ENCODE results near the gene TTC17. TPM values are rescaled to one million over a fixed set of nuclear protein-coding genes. Genes with fewer than 3 reads are reported as not detected.
A peak's percentile ranks its signal among the peaks of the same experiment; 100 is the strongest.

TTC17 gene
- total RNA-seq, 2 experiments from 2014 or later, result 71.3 to 84.2 TPM

DNA sequence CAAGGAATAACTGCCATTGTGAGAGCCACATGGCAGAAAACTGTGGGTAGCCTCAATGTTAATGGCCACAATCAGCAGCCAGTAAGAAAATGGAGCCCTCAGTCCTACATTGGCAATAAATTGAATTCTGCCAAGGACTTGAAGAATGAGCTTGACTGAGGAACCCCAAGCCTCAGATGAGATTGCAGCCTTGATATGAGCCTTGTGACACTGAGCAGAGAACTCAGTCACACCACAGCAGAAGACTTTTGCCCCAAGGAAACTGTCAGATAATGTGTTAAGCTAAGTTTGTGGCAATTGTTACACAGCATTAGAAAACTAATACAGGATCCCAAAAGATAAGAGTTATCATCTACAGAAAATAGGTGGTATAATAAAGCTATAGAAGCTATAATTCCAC lies 2.4 kb upstream of the TTC17 start:
- TF ChIP-seq EZH2phosphoT487 (IDR thresholded peaks at IDR 0.05; ENCODE audit: borderline replicate concordance, low read depth, low read length), result no peak
- TF ChIP-seq, protein P1, sequence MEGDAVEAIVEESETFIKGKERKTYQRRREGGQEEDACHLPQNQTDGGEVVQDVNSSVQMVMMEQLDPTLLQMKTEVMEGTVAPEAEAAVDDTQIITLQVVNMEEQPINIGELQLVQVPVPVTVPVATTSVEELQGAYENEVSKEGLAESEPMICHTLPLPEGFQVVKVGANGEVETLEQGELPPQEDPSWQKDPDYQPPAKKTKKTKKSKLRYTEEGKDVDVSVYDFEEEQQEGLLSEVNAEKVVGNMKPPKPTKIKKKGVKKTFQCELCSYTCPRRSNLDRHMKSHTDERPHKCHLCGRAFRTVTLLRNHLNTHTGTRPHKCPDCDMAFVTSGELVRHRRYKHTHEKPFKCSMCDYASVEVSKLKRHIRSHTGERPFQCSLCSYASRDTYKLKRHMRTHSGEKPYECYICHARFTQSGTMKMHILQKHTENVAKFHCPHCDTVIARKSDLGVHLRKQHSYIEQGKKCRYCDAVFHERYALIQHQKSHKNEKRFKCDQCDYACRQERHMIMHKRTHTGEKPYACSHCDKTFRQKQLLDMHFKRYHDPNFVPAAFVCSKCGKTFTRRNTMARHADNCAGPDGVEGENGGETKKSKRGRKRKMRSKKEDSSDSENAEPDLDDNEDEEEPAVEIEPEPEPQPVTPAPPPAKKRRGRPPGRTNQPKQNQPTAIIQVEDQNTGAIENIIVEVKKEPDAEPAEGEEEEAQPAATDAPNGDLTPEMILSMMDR (conservative IDR thresholded peaks at IDR 0.05; ENCODE audit: low read length), result no peak
- H3K9me2 ChIP-seq (ENCODE audit: insufficient read depth, low read length), result no peaks in the 10 kb centered on the region
- H3K4me2 ChIP-seq (ENCODE audit: low read length), result no peak overlapping the region
- H2AFZ ChIP-seq (ENCODE audit: low read length), result no peak overlapping the region
- H3K4me3 ChIP-seq (ENCODE audit: low read depth, low read length, poor library complexity, severe bottlenecking), result no peak overlapping the region
- H3K36me3 ChIP-seq (ENCODE audit: insufficient read depth, low read length), result no peaks in the 10 kb centered on the region; the same call in 1 of the 2 replicates
- H3K27ac ChIP-seq (ENCODE audit: low read depth, low read length, poor library complexity, severe bottlenecking), result no peak overlapping the region
- intact Hi-C loops (cut with micrococcal nuclease; ENCODE audit: unreplicated experiment), result no loop called here
- no peak for DNase-seq (ENCODE audit: low spot score)
- POLR2A ChIA-PET, result interaction anchor here (5.7 kb wide), 1 partner anchor 44 kb away, joined by 32 read pairs; the partner anchor contains the start of gene API5
- no TSS peak for BruUV-seq (replicated peaks)
- no peaks in the 10 kb centered on the region for H4K20me1 ChIP-seq (ENCODE audit: insufficient read depth, low read length)
- H3K4me1 ChIP-seq (ENCODE audit: insufficient read depth, low read length, poor library complexity, severe bottlenecking), result peaks cover 18% of the 10 kb centered on the region
- H3K79me2 ChIP-seq (ENCODE audit: insufficient read depth, low read depth, low read length), result peaks cover 24% of the 10 kb centered on the region
- CTCF ChIA-PET (ENCODE audit: unreplicated experiment), result no interaction called here
- H3K9me3 ChIP-seq (ENCODE audit: low read length), result no peaks in the 10 kb centered on the region

DNA sequence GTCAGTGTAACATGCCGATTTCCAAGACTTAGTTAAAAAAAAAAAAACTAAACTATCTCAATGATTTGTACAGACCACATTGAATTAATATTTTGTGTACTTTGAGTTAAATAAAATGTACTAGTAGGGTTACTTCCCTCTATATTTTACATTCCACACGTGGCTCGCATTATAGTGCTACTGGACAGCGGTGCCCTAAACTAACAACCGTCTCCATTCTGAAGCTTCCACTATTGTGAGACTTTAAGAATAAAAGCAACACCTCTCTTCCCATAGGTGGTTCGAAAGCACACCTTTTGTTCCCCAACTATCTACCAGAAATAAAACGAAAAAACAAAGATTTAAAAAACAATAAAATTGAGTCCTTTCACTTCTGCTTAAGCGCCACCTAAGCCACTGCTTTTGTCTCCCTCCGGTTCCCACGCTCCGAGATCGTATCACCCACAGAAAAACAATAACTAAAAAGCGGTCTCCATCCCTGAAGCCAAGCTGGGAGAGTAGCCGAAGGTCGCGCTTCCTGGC lies 380 bp upstream of the TTC17 start:
- H3K4me2 ChIP-seq (ENCODE audit: low read length), result peak overlapping the region; percentile 81
- H3K4me1 ChIP-seq (ENCODE audit: insufficient read depth, low read length, poor library complexity, severe bottlenecking), result peaks cover 22% of the 10 kb centered on the region
- intact Hi-C loops (cut with micrococcal nuclease; ENCODE audit: unreplicated experiment), result loop anchor here (2.0 kb wide), 1 partner anchor 324 kb away; no protein-coding TSS in a partner anchor
- DNase-seq (ENCODE audit: low spot score), result peak; percentile 9
- peak overlapping the region; percentile 89 for H3K4me3 ChIP-seq (ENCODE audit: low read depth, low read length, poor library complexity, severe bottlenecking)
- H2AFZ ChIP-seq (ENCODE audit: low read length), result peak overlapping the region; percentile 87
- peak overlapping the region; percentile 53 for H3K27ac ChIP-seq (ENCODE audit: low read depth, low read length, poor library complexity, severe bottlenecking)
- H3K9me2 ChIP-seq (ENCODE audit: insufficient read depth, low read length), result no peaks in the 10 kb centered on the region
- TSS peak; percentile 98 for BruUV-seq (replicated peaks)
- CTCF ChIA-PET (ENCODE audit: unreplicated experiment), result interaction anchor here (1.0 kb wide), 1 partner anchor 46 kb away, joined by 5 read pairs; the partner anchor contains the start of gene API5
- peaks cover 44% of the 10 kb centered on the region for H3K79me2 ChIP-seq (ENCODE audit: insufficient read depth, low read depth, low read length)
- peaks cover under 1% of the 10 kb centered on the region; the same call in 1 of the 2 replicates for H4K20me1 ChIP-seq (ENCODE audit: insufficient read depth, low read length)
- TF ChIP-seq, protein P1 (conservative IDR thresholded peaks at IDR 0.05; ENCODE audit: low read length), result no peak
- no peak for TF ChIP-seq EZH2phosphoT487 (IDR thresholded peaks at IDR 0.05; ENCODE audit: borderline replicate concordance, low read depth, low read length)
- H3K9me3 ChIP-seq (ENCODE audit: low read length), result no peaks in the 10 kb centered on the region
- POLR2A ChIA-PET, result interaction anchor here (0.6 to 5.7 kb wide), 17 partner anchors 9 to 258 kb away, joined by 3 to 32 read pairs (median 4); partner anchors contain the start of gene API5
- peaks cover 15% of the 10 kb centered on the region for H3K36me3 ChIP-seq (ENCODE audit: insufficient read depth, low read length)

DNA sequence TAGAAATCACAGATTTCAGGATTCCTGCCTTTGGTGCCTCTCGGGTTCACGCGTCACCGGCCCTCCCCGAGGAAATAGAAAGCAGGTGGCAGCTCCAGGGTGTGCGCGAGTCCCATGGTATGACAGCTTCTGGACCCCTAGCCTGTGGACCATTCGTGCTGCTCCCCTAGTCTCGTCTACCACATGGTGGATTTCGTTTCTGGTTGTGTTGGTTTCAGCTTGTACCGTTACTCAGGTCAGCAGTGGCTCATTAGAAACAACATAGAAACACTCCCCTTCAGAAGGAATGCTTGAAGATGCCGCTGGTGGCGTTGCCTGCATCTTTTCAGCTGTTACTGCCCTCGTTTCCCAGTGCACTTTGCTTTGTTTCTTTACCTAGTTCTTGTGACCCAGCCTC lies 700 bp downstream of the TTC17 start:
- Histone ChIP-seq H3K27ac (ENCODE audit: low read depth, low read length, poor library complexity, severe bottlenecking) (peak overlapping the region; percentile 75), H4K20me1 (ENCODE audit: insufficient read depth, low read length) (peaks cover 5% of the 10 kb centered on the region; the same call in 1 of the 2 replicates), H3K36me3 (ENCODE audit: insufficient read depth, low read length) (peaks cover 26% of the 10 kb centered on the region), H3K4me3 (ENCODE audit: low read depth, low read length, poor library complexity, severe bottlenecking) (peak overlapping the region; percentile 89), H2AFZ (ENCODE audit: low read length) (peak overlapping the region; percentile 87), H3K79me2 (ENCODE audit: insufficient read depth, low read depth, low read length) (peaks cover 54% of the 10 kb centered on the region), H3K4me1 (ENCODE audit: insufficient read depth, low read length, poor library complexity, severe bottlenecking) (peaks cover 22% of the 10 kb centered on the region), H3K9me2 (ENCODE audit: insufficient read depth, low read length) (no peaks in the 10 kb centered on the region), H3K4me2 (ENCODE audit: low read length) (peak overlapping the region; percentile 87), H3K9me3 (ENCODE audit: low read length) (peaks cover 4% of the 10 kb centered on the region; the same call in 1 of the 2 replicates)
- no peak for TF ChIP-seq EZH2phosphoT487 (IDR thresholded peaks at IDR 0.05; ENCODE audit: borderline replicate concordance, low read depth, low read length)
- TF ChIP-seq, protein P1 (conservative IDR thresholded peaks at IDR 0.05; ENCODE audit: low read length), result peak; percentile 31
- DNase-seq (ENCODE audit: low spot score), result peak; percentile 63
- CTCF ChIA-PET (ENCODE audit: unreplicated experiment), result no interaction called here
- POLR2A ChIA-PET, result interaction anchor here (1.2 to 5.7 kb wide), 7 partner anchors 10 to 363 kb away, joined by 3 to 32 read pairs (median 8); partner anchors contain the start of gene API5
- intact Hi-C loops (cut with micrococcal nuclease; ENCODE audit: unreplicated experiment), result loop anchor here (1.0 to 2.0 kb wide), 2 partner anchors 47 to 323 kb away; no protein-coding TSS in a partner anchor
- no TSS peak for BruUV-seq (replicated peaks)

Data from OCI-LY7 (cell line).